ENCODE results near the gene CCNK. TPM values are rescaled to one million over a fixed set of nuclear protein-coding genes. Genes with fewer than 3 reads are reported as not detected.
A peak's percentile ranks its signal among the peaks of the same experiment; 100 is the strongest.

CCNK gene
- total RNA-seq, 1 experiment from 2014 or later, result 84.7 TPM

DNA sequence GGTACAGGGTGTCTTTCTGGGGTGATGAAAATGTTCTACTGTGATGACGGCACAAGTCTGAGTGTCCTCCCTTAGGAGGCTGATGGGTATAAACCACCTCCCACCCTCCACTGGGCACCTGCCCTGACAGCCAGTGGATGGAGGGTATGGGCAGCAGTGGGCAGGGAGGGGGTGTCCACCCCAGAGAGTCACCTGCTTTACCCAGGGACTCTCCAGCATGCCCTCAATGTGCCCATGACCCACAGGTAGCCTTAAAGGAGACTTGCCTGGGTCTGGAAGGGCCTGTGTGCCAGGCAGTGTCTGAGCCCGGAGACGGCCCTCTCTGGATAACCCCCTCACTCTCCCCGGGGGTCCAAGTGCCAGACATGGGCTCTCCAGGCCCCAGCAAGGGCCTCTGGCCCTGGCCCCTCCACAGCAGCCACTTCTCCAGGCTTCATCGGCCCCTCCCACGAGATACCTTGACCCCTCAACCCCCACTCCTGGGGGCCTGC, 38.8 kb downstream of the CCNK start:
- no peaks in the 10 kb centered on the region for H3K9me3 Mint-ChIP-seq
- ChIA-PET POLR2A (no interaction called here), CTCF (no interaction called here)
- no peak for ATAC-seq
- no peaks in the 10 kb centered on the region for H3K27me3 Mint-ChIP-seq (ENCODE audit: low read depth)
- DNase-seq (ENCODE audit: low spot score), result peak; percentile 9
- H3K27ac Mint-ChIP-seq, result no peak overlapping the region
- TF ChIP-seq NR1H2 (CRISPR knock-in tag; IDR thresholded peaks at IDR 0.05) (no peak), HMGA2 (CRISPR knock-in tag; IDR thresholded peaks at IDR 0.05) (no peak), ZNF423 (CRISPR knock-in tag; IDR thresholded peaks at IDR 0.05) (no peak), ZNF416 (CRISPR knock-in tag; IDR thresholded peaks at IDR 0.05) (no peak), MYBL2 (CRISPR knock-in tag; IDR thresholded peaks at IDR 0.05) (no peak), JUN (CRISPR knock-in tag; IDR thresholded peaks at IDR 0.05) (no peak), FOXJ3 (CRISPR knock-in tag; IDR thresholded peaks at IDR 0.05; ENCODE audit: borderline replicate concordance) (no peak), CBFB (CRISPR knock-in tag; IDR thresholded peaks at IDR 0.05; ENCODE audit: low read depth) (no peak)
- TF ChIP-seq, protein P1, sequence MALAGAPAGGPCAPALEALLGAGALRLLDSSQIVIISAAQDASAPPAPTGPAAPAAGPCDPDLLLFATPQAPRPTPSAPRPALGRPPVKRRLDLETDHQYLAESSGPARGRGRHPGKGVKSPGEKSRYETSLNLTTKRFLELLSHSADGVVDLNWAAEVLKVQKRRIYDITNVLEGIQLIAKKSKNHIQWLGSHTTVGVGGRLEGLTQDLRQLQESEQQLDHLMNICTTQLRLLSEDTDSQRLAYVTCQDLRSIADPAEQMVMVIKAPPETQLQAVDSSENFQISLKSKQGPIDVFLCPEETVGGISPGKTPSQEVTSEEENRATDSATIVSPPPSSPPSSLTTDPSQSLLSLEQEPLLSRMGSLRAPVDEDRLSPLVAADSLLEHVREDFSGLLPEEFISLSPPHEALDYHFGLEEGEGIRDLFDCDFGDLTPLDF (CRISPR knock-in tag; IDR thresholded peaks at IDR 0.05), result no peak
- TF ChIP-seq, protein P2, sequence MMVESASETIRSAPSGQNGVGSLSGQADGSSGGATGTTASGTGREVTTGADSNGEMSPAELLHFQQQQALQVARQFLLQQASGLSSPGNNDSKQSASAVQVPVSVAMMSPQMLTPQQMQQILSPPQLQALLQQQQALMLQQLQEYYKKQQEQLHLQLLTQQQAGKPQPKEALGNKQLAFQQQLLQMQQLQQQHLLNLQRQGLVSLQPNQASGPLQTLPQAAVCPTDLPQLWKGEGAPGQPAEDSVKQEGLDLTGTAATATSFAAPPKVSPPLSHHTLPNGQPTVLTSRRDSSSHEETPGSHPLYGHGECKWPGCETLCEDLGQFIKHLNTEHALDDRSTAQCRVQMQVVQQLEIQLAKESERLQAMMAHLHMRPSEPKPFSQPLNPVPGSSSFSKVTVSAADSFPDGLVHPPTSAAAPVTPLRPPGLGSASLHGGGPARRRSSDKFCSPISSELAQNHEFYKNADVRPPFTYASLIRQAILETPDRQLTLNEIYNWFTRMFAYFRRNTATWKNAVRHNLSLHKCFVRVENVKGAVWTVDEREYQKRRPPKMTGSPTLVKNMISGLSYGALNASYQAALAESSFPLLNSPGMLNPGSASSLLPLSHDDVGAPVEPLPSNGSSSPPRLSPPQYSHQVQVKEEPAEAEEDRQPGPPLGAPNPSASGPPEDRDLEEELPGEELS (CRISPR knock-in tag; IDR thresholded peaks at IDR 0.05), result no peak
- no peak overlapping the region for H3K4me3 Mint-ChIP-seq
- H3K36me3 Mint-ChIP-seq, result no peaks in the 10 kb centered on the region
- peaks cover 32% of the 10 kb centered on the region for H3K4me1 Mint-ChIP-seq

DNA sequence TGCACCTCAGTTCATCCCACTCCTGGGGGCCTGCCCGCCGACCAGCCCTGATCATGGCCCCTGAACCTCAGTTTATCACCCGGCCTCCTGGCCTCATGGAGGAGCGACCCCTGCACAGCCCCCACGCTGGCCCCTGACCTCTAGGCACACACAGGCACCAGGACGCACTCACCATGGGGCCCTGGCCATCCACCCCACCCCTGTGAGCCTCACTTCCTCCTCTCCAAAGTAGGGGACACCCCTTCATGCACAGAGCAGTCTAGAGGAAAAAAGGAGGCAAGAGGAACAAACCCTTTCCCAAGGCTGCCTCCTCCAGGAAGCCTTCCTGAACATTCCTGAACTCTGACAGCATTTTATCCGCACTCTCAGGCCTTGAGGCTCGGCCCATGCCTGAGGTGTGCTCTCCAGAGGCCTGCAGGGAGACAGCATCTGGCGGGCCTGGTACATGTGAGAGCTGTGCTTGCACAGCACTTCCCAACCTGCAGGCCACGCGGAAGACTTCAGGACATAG, 39.4 kb downstream of the CCNK start:
- ChIA-PET POLR2A (no interaction called here), CTCF (interaction anchor here (0.9 to 2.5 kb wide), 4 partner anchors 18 to 127 kb away, joined by 3 to 7 read pairs (median 3); no protein-coding TSS in a partner anchor)
- DNase-seq (ENCODE audit: low spot score) (peak; percentile 11), ATAC-seq (no peak)
- Mint-ChIP-seq H3K36me3 (no peaks in the 10 kb centered on the region), H3K4me3 (no peak overlapping the region), H3K9me3 (no peaks in the 10 kb centered on the region), H3K4me1 (peaks cover 37% of the 10 kb centered on the region), H3K27me3 (ENCODE audit: low read depth) (no peaks in the 10 kb centered on the region), H3K27ac (peak overlapping the region; percentile 84)
- TF ChIP-seq ATF2 (CRISPR knock-in tag; IDR thresholded peaks at IDR 0.05; ENCODE audit: borderline replicate concordance, low read depth) (no peak), ZNF317 (CRISPR knock-in tag; IDR thresholded peaks at IDR 0.05; ENCODE audit: borderline replicate concordance, low read depth) (no peak)
- TF ChIP-seq, protein P3, sequence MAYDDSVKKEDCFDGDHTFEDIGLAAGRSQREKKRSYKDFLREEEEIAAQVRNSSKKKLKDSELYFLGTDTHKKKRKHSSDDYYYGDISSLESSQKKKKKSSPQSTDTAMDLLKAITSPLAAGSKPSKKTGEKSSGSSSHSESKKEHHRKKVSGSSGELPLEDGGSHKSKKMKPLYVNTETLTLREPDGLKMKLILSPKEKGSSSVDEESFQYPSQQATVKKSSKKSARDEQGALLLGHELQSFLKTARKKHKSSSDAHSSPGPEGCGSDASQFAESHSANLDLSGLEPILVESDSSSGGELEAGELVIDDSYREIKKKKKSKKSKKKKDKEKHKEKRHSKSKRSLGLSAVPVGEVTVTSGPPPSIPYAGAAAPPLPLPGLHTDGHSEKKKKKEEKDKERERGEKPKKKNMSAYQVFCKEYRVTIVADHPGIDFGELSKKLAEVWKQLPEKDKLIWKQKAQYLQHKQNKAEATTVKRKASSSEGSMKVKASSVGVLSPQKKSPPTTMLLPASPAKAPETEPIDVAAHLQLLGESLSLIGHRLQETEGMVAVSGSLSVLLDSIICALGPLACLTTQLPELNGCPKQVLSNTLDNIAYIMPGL (CRISPR knock-in tag; IDR thresholded peaks at IDR 0.05), result no peak

- peak overlapping the region; percentile 84 for H3K27ac Mint-ChIP-seq
- H3K36me3 Mint-ChIP-seq, result no peaks in the 10 kb centered on the region
- POLR2A ChIA-PET, result no interaction called here
- CTCF ChIA-PET, result interaction anchor here (0.8 to 2.5 kb wide), 7 partner anchors 10 to 126 kb away, joined by 3 to 7 read pairs (median 3); no protein-coding TSS in a partner anchor
- no peak overlapping the region for H3K4me3 Mint-ChIP-seq
- DNase-seq (ENCODE audit: low spot score) (no peak), ATAC-seq (no peak)
- H3K27me3 Mint-ChIP-seq (ENCODE audit: low read depth), result no peaks in the 10 kb centered on the region
- no peaks in the 10 kb centered on the region for H3K9me3 Mint-ChIP-seq
- H3K4me1 Mint-ChIP-seq, result peaks cover 37% of the 10 kb centered on the region
- TF ChIP-seq ATF3 (CRISPR knock-in tag; conservative IDR thresholded peaks at IDR 0.05) (no peak), ATF1 (CRISPR knock-in tag; IDR thresholded peaks at IDR 0.05) (no peak), E2F5 (CRISPR knock-in tag; IDR thresholded peaks at IDR 0.05) (no peak), MAX (CRISPR knock-in tag; IDR thresholded peaks at IDR 0.05) (no peak), PRRX2 (CRISPR knock-in tag; IDR thresholded peaks at IDR 0.05) (no peak), ZNF317 (CRISPR knock-in tag; IDR thresholded peaks at IDR 0.05; ENCODE audit: borderline replicate concordance, low read depth) (no peak)
- TF ChIP-seq, protein P1 (CRISPR knock-in tag; IDR thresholded peaks at IDR 0.05), result no peak
Observed at GRCh38 chr14:99521176-99522024, 40.2 kb downstream of the CCNK start.

Measured in WTC11 (cell line).